HepG2 (cell line): ENCODE measurements around the gene SYS1. TPM values are rescaled to one million over a fixed set of nuclear protein-coding genes. Genes with fewer than 3 reads are reported as not detected.
A peak's percentile ranks its signal among the peaks of the same experiment; 100 is the strongest.

Experiments used
- BRD4 ChIP-seq: sonication (generic); formaldehyde crosslinking; IDR thresholded peaks from 2 replicates; pipeline ENCODE4 v1.4.0; 2020; ENCODE audit warnings: missing genetic modification reagents
- CHCHD3 ChIP-seq: sonication (generic); formaldehyde crosslinking; IDR thresholded peaks from 2 replicates; pipeline ENCODE4 v1.8.0; 2022; ENCODE audit warnings: mild to moderate bottlenecking, missing genetic modification reagents, moderate library complexity
- GABPB1 ChIP-seq: IDR thresholded peaks from 2 replicates; pipeline ENCODE4 v1.6.1; 2016; ENCODE audit warnings: mild to moderate bottlenecking, missing genetic modification reagents, moderate library complexity, missing compliant biosample characterization
- GZF1 ChIP-seq: sonication (generic); formaldehyde crosslinking; IDR thresholded peaks from 2 replicates; pipeline ENCODE4 v1.5.1; 2020; ENCODE audit warnings: mild to moderate bottlenecking, missing genetic modification reagents
- ISX ChIP-seq: sonication (generic); formaldehyde crosslinking; conservative IDR thresholded peaks from 2 replicates; pipeline ENCODE4 v1.5.0; 2020; ENCODE audit warnings: missing genetic modification reagents
- PHF20 ChIP-seq: sonication (generic); formaldehyde crosslinking; IDR thresholded peaks from 2 replicates; pipeline ENCODE4 v1.5.0; 2020; ENCODE audit warnings: mild to moderate bottlenecking, missing genetic modification reagents
- PHF21A ChIP-seq: sonication (generic); formaldehyde crosslinking; IDR thresholded peaks from 2 replicates; pipeline ENCODE4 v1.5.0; 2020; ENCODE audit warnings: mild to moderate bottlenecking, missing genetic modification reagents
- POLR2G ChIP-seq: fragments of 200-400 bp; formaldehyde crosslinking; IDR thresholded peaks from 2 replicates; pipeline ENCODE4 v1.6.1; 2018; ENCODE audit warnings: mild to moderate bottlenecking, low read depth, low read length, moderate library complexity
- SETDB1 ChIP-seq: sonication (generic); formaldehyde crosslinking; IDR thresholded peaks from 2 replicates; pipeline ENCODE4 v1.5.1; 2020; ENCODE audit warnings: missing genetic modification reagents, mild to moderate bottlenecking, borderline replicate concordance
- TCF7 ChIP-seq: sonication (generic); IDR thresholded peaks from 2 replicates; pipeline ENCODE4 v1.6.1; 2016; ENCODE audit warnings: antibody characterized with exemption, low read depth
- ZEB1 ChIP-seq: IDR thresholded peaks from 2 replicates; pipeline ENCODE4 v1.6.1; 2012; ENCODE audit warnings: mild to moderate bottlenecking, low read depth, inconsistent platforms; ENCODE audit not compliant: insufficient replicate concordance
- ZNF263 ChIP-seq: sonication (generic); formaldehyde crosslinking; IDR thresholded peaks from 2 replicates; pipeline ENCODE4 v1.4.0; 2020; ENCODE audit warnings: missing genetic modification reagents
- ZNF749 ChIP-seq: sonication (generic); formaldehyde crosslinking; IDR thresholded peaks from 2 replicates; pipeline ENCODE4 v1.8.0; 2022; ENCODE audit warnings: mild to moderate bottlenecking, missing genetic modification reagents, moderate library complexity, borderline replicate concordance
- ZSCAN29 ChIP-seq: sonication (generic); formaldehyde crosslinking; conservative IDR thresholded peaks from 2 replicates; pipeline ENCODE4 v1.4.0; 2020; ENCODE audit warnings: mild to moderate bottlenecking, missing genetic modification reagents
- polyA plus RNA-seq, 8 experiments: library from polyadenylated mRNA; depleted of rRNA in 3 of 8; stranded (reverse) in 7 of 8; unstranded in 1 of 8; fragments of >200 nt; fragmentation: Illumina TruSeq in 4 of 8; extraction: Trizol in 4 of 8; gene quantifications; 2 replicates each; pipeline versions ENCODE4 v1.2.1 to v1.2.3, GENCODE V29; 2011 to 2016; ENCODE audit warnings: low read depth in 4 of 8, missing spikeins in 1 of 8, mixed read lengths in 1 of 8; ENCODE audit not compliant: insufficient read depth in 1 of 8
- total RNA-seq, 5 experiments: library from RNA; depleted of rRNA; stranded (reverse); fragments of >200 nt; fragmentation: Illumina TruSeq; extraction: Trizol; gene quantifications; 2 replicates each; pipeline ENCODE4 v1.2.3, GENCODE V29; 2016; ENCODE audit warnings: low read depth in 1 of 5
- TF ChIP-seq, protein P1 (sequence below): sonication (generic); formaldehyde crosslinking; IDR thresholded peaks from 2 replicates; pipeline ENCODE4 v1.4.0; 2020; ENCODE audit warnings: missing genetic modification reagents, borderline replicate concordance
- TF ChIP-seq, protein P2 (sequence below): sonication (generic); formaldehyde crosslinking; IDR thresholded peaks from 2 replicates; pipeline ENCODE4 v1.8.0; 2022; ENCODE audit warnings: missing genetic modification reagents, mild to moderate bottlenecking, inconsistent platforms, borderline replicate concordance
- TF ChIP-seq, protein P3 (sequence below): sonication (generic); formaldehyde crosslinking; IDR thresholded peaks from 2 replicates; pipeline ENCODE4 v1.8.1; 2023; ENCODE audit warnings: mild to moderate bottlenecking, missing genetic modification reagents
- TF ChIP-seq, protein P4 (sequence below): sonication (generic); formaldehyde crosslinking; IDR thresholded peaks from 2 replicates; pipeline ENCODE4 v1.4.0; 2020; ENCODE audit warnings: mild to moderate bottlenecking, missing genetic modification reagents, borderline replicate concordance

SYS1 gene
- total and polyA plus RNA-seq, 2 of the 13 experiments (the other 11 are each of a cell fraction or from before 2014, with no cell fraction given), result 38.3 to 65.6 TPM

DNA sequence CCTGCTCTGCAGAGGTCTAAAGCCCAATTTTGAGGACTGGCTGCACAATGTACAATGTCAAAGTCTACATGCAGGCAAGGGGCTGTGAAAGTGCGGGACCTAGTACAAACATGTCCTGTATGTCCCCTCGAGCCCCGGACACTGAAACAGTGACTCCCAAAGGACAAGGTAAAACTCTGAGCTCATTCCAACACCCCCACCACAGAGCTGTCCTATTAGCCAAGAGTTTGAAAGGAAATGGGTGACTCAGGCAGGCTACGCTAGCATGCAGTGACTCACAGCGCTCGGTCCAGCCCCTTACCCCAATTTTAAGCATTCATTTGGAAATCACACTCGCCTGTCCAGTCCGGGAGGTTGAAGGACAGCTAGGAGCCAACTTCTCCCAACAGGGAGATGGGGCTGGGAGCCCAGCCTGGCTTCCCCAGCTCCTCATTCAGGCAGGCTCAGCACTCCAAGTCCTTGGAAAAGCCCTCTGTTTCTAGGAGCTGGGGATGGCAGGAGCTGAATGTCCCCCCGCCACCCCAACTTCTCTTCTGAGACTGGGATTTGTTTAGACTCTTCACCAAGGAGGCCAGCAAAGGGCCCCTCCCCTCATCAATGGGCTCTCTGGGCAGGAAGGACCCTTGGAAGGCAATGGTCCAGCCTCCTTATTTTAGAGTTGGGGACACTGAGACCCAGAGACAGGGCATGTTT lies 18.6 kb upstream of the SYS1 start (continued):
- TF ChIP-seq, protein P1, sequence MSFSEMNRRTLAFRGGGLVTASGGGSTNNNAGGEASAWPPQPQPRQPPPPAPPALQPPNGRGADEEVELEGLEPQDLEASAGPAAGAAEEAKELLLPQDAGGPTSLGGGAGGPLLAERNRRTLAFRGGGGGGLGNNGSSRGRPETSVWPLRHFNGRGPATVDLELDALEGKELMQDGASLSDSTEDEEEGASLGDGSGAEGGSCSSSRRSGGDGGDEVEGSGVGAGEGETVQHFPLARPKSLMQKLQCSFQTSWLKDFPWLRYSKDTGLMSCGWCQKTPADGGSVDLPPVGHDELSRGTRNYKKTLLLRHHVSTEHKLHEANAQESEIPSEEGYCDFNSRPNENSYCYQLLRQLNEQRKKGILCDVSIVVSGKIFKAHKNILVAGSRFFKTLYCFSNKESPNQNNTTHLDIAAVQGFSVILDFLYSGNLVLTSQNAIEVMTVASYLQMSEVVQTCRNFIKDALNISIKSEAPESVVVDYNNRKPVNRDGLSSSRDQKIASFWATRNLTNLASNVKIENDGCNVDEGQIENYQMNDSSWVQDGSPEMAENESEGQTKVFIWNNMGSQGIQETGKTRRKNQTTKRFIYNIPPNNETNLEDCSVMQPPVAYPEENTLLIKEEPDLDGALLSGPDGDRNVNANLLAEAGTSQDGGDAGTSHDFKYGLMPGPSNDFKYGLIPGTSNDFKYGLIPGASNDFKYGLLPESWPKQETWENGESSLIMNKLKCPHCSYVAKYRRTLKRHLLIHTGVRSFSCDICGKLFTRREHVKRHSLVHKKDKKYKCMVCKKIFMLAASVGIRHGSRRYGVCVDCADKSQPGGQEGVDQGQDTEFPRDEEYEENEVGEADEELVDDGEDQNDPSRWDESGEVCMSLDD (CRISPR knock-in tag), result peak; percentile 88; the same call in 1 of the 2 replicates
- TF ChIP-seq TCF7, result no peak
- TF ChIP-seq SETDB1 (CRISPR knock-in tag), result peak; percentile 37; the same call in 1 of the 2 replicates
- TF ChIP-seq, protein P2, sequence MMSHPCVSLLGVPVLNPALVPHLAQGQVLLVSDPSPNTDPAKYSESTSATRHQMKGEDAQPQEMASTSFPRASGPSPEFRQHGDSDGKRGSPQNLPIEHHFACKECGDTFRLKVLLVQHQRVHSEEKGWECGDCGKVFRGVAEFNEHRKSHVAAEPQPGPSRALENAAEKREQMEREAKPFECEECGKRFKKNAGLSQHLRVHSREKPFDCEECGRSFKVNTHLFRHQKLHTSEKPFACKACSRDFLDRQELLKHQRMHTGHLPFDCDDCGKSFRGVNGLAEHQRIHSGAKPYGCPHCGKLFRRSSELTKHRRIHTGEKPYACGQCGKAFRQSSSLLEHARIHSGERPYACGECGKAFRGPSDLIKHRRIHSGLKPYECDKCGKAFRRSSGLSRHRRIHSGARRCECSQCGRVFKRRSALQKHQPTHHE (CRISPR knock-in tag), result peak; percentile 45; the same call in 1 of the 2 replicates
- TF ChIP-seq ZSCAN29 (CRISPR knock-in tag), result peak; percentile 77
- TF ChIP-seq, protein P3, sequence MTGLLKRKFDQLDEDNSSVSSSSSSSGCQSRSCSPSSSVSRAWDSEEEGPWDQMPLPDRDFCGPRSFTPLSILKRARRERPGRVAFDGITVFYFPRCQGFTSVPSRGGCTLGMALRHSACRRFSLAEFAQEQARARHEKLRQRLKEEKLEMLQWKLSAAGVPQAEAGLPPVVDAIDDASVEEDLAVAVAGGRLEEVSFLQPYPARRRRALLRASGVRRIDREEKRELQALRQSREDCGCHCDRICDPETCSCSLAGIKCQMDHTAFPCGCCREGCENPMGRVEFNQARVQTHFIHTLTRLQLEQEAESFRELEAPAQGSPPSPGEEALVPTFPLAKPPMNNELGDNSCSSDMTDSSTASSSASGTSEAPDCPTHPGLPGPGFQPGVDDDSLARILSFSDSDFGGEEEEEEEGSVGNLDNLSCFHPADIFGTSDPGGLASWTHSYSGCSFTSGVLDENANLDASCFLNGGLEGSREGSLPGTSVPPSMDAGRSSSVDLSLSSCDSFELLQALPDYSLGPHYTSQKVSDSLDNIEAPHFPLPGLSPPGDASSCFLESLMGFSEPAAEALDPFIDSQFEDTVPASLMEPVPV (CRISPR knock-in tag), result peak; percentile 67; the same call in 1 of the 2 replicates
- peak; percentile 44; the same call in 1 of the 2 replicates for TF ChIP-seq PHF20 (CRISPR knock-in tag)
- TF ChIP-seq POLR2G, result peak; percentile 83
- no peak for TF ChIP-seq ZNF263 (CRISPR knock-in tag)
- peak; percentile 58; the same call in 1 of the 2 replicates for TF ChIP-seq GZF1 (CRISPR knock-in tag)
- TF ChIP-seq GABPB1, result peak; percentile 57
- TF ChIP-seq BRD4 (CRISPR knock-in tag), result peak; percentile 71; the same call in 1 of the 2 replicates
- TF ChIP-seq PHF21A (CRISPR knock-in tag), result peak; percentile 92; the same call in 1 of the 2 replicates
- TF ChIP-seq CHCHD3 (CRISPR knock-in tag), result 0 out of 2 replicates have a peak, but pooled peaks have one; percentile 23
- no peak for TF ChIP-seq ISX (CRISPR knock-in tag)
- TF ChIP-seq, protein P4, sequence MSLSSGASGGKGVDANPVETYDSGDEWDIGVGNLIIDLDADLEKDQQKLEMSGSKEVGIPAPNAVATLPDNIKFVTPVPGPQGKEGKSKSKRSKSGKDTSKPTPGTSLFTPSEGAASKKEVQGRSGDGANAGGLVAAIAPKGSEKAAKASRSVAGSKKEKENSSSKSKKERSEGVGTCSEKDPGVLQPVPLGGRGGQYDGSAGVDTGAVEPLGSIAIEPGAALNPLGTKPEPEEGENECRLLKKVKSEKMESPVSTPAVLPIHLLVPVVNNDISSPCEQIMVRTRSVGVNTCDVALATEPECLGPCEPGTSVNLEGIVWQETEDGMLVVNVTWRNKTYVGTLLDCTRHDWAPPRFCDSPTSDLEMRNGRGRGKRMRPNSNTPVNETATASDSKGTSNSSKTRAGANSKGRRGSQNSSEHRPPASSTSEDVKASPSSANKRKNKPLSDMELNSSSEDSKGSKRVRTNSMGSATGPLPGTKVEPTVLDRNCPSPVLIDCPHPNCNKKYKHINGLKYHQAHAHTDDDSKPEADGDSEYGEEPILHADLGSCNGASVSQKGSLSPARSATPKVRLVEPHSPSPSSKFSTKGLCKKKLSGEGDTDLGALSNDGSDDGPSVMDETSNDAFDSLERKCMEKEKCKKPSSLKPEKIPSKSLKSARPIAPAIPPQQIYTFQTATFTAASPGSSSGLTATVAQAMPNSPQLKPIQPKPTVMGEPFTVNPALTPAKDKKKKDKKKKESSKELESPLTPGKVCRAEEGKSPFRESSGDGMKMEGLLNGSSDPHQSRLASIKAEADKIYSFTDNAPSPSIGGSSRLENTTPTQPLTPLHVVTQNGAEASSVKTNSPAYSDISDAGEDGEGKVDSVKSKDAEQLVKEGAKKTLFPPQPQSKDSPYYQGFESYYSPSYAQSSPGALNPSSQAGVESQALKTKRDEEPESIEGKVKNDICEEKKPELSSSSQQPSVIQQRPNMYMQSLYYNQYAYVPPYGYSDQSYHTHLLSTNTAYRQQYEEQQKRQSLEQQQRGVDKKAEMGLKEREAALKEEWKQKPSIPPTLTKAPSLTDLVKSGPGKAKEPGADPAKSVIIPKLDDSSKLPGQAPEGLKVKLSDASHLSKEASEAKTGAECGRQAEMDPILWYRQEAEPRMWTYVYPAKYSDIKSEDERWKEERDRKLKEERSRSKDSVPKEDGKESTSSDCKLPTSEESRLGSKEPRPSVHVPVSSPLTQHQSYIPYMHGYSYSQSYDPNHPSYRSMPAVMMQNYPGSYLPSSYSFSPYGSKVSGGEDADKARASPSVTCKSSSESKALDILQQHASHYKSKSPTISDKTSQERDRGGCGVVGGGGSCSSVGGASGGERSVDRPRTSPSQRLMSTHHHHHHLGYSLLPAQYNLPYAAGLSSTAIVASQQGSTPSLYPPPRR (CRISPR knock-in tag), result peak; percentile 46; the same call in 1 of the 2 replicates
- TF ChIP-seq ZEB1, result no peak
- TF ChIP-seq ZNF749, result 0 out of 2 replicates have a peak, but pooled peaks have one; percentile 54
